Heart left ventricle (tissue), 13 donors: ENCODE measurements around the gene GSAP.

Experiments used
- POLR2A ChIP-seq, 2 donors: fragments of 450-650 bp; IDR thresholded peaks; one replicate each; pipeline ENCODE4 v1.6.1; 2017; ENCODE audit warnings: antibody characterized with exemption in 2 of 2, mild to moderate bottlenecking in 2 of 2, moderate library complexity in 2 of 2
- TF ChIP-seq, protein P1 (sequence below), 12 donors: fragments of 200-600 bp; sonication (generic) in 4 of 12; IDR thresholded peaks; one replicate each; pipeline versions ENCODE4 v1.5.0 to v1.8.0; 2018 to 2022; ENCODE audit warnings: antibody characterized with exemption in 12 of 12, mild to moderate bottlenecking in 5 of 12
- donor health status: ischemic (EF 13 %, LVEDD 7.1; RV severe dilation, severe dysfunction).
- donor health status: DM: no; HTN: yes; CAD: no.
- donor health status: DM: no; HTN: no; CAD: no.
- donor health status: ischemic (EF 25% LVEDD 6.9; RV normal size, moderate dysfunction).
- donor health status: ischemic (EF 25% LVEDD 5.7; RV mildly dilated, moderate dysfunction).
- donor health status: ischemic (EF 35%, LVEDD 5.7; RV mildly dilated, moderate dysfunction).
- donor health status: nonischemic (EF 11% LVEDD 7.7; RV severe dilation, severe dysfunction).
- donor health status: DM: yes; HTN: yes; CAD: no.
- donor health status: PGD.
- donor health status: ischemic (EF 29% LVEDD 5.4; RV normal size, mild dysfunction).
- donor health status: nonischemic (EF 23%, LVEDD 6.1; RV moderate dilation, normal function).

DNA sequence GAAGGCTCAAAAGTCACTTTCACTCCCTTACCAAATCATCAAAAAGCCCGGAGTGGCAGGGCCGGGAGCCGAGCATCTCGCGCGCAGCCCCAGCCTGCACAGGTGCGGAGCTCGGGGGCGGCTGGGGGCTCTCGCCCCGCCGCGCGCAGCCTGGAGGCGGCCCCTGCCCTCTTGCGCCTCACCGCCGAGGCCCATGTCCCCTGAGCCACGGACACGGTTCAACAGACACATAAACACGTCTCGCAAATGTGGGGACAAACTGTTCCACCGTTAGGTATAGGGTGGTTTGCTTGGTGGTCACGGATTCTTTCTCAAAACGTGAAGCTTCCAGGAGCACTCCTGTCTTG, 700 bp downstream of the GSAP start:
- TF ChIP-seq, protein P1, sequence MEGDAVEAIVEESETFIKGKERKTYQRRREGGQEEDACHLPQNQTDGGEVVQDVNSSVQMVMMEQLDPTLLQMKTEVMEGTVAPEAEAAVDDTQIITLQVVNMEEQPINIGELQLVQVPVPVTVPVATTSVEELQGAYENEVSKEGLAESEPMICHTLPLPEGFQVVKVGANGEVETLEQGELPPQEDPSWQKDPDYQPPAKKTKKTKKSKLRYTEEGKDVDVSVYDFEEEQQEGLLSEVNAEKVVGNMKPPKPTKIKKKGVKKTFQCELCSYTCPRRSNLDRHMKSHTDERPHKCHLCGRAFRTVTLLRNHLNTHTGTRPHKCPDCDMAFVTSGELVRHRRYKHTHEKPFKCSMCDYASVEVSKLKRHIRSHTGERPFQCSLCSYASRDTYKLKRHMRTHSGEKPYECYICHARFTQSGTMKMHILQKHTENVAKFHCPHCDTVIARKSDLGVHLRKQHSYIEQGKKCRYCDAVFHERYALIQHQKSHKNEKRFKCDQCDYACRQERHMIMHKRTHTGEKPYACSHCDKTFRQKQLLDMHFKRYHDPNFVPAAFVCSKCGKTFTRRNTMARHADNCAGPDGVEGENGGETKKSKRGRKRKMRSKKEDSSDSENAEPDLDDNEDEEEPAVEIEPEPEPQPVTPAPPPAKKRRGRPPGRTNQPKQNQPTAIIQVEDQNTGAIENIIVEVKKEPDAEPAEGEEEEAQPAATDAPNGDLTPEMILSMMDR (IDR thresholded peaks at IDR 0.05): no peak
- no peak for TF ChIP-seq POLR2A (IDR thresholded peaks at IDR 0.05)
